H9 (cell line): Measurements from ENCODE around the gene JADE2. TPM values are rescaled to one million over a fixed set of nuclear protein-coding genes. Genes with fewer than 3 reads are reported as not detected.

Experiments used
- DNase-seq: peaks from one replicate; pipeline ENCODE4 v3.0.0-alpha.2; 2017
- H2AFZ ChIP-seq: one replicate; pipeline ENCODE4 v1.6.1; 2013; ENCODE audit warnings: mild to moderate bottlenecking, low read length, control low read depth, moderate library complexity
- H2AK5ac ChIP-seq: 2 replicates; pipeline ENCODE4 v1.6.1; 2013; ENCODE audit warnings: low read length, control low read depth, mixed read lengths; ENCODE audit not compliant: insufficient read length
- H2BK120ac ChIP-seq: one replicate; pipeline ENCODE4 v1.6.1; 2013; ENCODE audit warnings: low read depth, mild to moderate bottlenecking, low read length, control low read depth, inconsistent platforms; ENCODE audit not compliant: poor library complexity, severe bottlenecking
- H2BK12ac ChIP-seq: 2 replicates; pipeline ENCODE4 v1.6.1; 2013; ENCODE audit warnings: low read length, control low read depth, mixed read lengths, low read depth; ENCODE audit not compliant: insufficient read length
- H2BK15ac ChIP-seq: 2 replicates; pipeline ENCODE4 v1.6.1; 2013; ENCODE audit warnings: low read depth, low read length, control low read depth
- H2BK20ac ChIP-seq: one replicate; pipeline ENCODE4 v1.6.1; 2013; ENCODE audit warnings: low read depth, mild to moderate bottlenecking, low read length, control low read depth, inconsistent platforms; ENCODE audit not compliant: poor library complexity, severe bottlenecking
- H2BK5ac ChIP-seq: 2 replicates; pipeline ENCODE4 v1.6.1; 2013; ENCODE audit warnings: low read length, control low read depth, mixed read lengths; ENCODE audit not compliant: insufficient read length
- H3K14ac ChIP-seq: 2 replicates; pipeline ENCODE4 v1.6.1; 2013; ENCODE audit warnings: low read length, control low read depth; ENCODE audit not compliant: insufficient read depth
- H3K18ac ChIP-seq: 2 replicates; pipeline ENCODE4 v1.6.1; 2013; ENCODE audit warnings: low read depth, mild to moderate bottlenecking, mixed read lengths, low read length, control low read depth; ENCODE audit not compliant: insufficient read length
- H3K23ac ChIP-seq: 2 replicates; pipeline ENCODE4 v1.6.1; 2013; ENCODE audit warnings: low read length, control low read depth, mixed read lengths, low read depth; ENCODE audit not compliant: insufficient read length
- H3K23me2 ChIP-seq: 2 replicates; pipeline ENCODE4 v1.6.1; 2013; ENCODE audit warnings: low read depth, mild to moderate bottlenecking, mixed read lengths, low read length, control low read depth; ENCODE audit not compliant: insufficient read length, poor library complexity, severe bottlenecking
- H3K27ac ChIP-seq: 2 replicates; pipeline ENCODE4 v1.5.1; 2013; ENCODE audit warnings: low read length, control low read depth, mixed read lengths, low read depth; ENCODE audit not compliant: insufficient read length
- H3K27me3 ChIP-seq: 2 replicates; pipeline ENCODE4 v1.6.1; 2013; ENCODE audit warnings: low read length, control low read depth, inconsistent platforms; ENCODE audit not compliant: insufficient read depth
- H3K4ac ChIP-seq: 2 replicates; pipeline ENCODE4 v1.6.1; 2013; ENCODE audit warnings: low read depth, mild to moderate bottlenecking, control low read depth, inconsistent platforms, low read length, moderate library complexity
- H3K4me1 ChIP-seq: 2 replicates; pipeline ENCODE4 v1.6.1; 2013; ENCODE audit warnings: low read length, control low read depth, inconsistent platforms; ENCODE audit not compliant: insufficient read depth
- H3K4me2 ChIP-seq: 2 replicates; pipeline ENCODE4 v1.6.1; 2013; ENCODE audit warnings: low read length, control low read depth, mixed read lengths; ENCODE audit not compliant: insufficient read length, insufficient read depth
- H3K56ac ChIP-seq: 2 replicates; pipeline ENCODE4 v1.6.1; 2013; ENCODE audit warnings: low read depth, mild to moderate bottlenecking, mixed read lengths, low read length, control low read depth; ENCODE audit not compliant: insufficient read length
- H3K79me1 ChIP-seq: 2 replicates; pipeline ENCODE4 v1.6.1; 2013; ENCODE audit warnings: low read depth, mild to moderate bottlenecking, moderate library complexity, low read length, control low read depth, inconsistent platforms; ENCODE audit not compliant: insufficient read depth, poor library complexity, severe bottlenecking
- H3K79me2 ChIP-seq: 2 replicates; pipeline ENCODE4 v1.6.1; 2013; ENCODE audit warnings: low read length, control low read depth, inconsistent platforms; ENCODE audit not compliant: insufficient read depth
- H3K9ac ChIP-seq: 2 replicates; pipeline ENCODE4 v1.6.1; 2013; ENCODE audit warnings: low read length, control low read depth, mixed read lengths; ENCODE audit not compliant: insufficient read length; ENCODE audit errors: extremely low read depth
- H3K9me3 ChIP-seq: one replicate; pipeline ENCODE4 v1.6.1; 2013; ENCODE audit warnings: low read depth, low read length, inconsistent platforms; ENCODE audit not compliant: control insufficient read depth
- H3T11ph ChIP-seq: one replicate; pipeline ENCODE4 v1.6.1; 2013; ENCODE audit warnings: mild to moderate bottlenecking, low read length, control low read depth, inconsistent platforms
- H4K20me1 ChIP-seq: one replicate; pipeline ENCODE4 v1.6.1; 2013; ENCODE audit not compliant: control insufficient read depth, insufficient read length, insufficient read depth
- H4K5ac ChIP-seq: 2 replicates; pipeline ENCODE4 v1.6.1; 2013; ENCODE audit warnings: low read depth, mild to moderate bottlenecking, mixed read lengths, low read length, control low read depth; ENCODE audit not compliant: insufficient read length
- H4K8ac ChIP-seq: replicated peaks from 2 replicates; pipeline ENCODE4 v1.6.1; 2013; ENCODE audit warnings: low read length, control low read depth, mixed read lengths, low read depth; ENCODE audit not compliant: insufficient read length
- H4K91ac ChIP-seq: 2 replicates; pipeline ENCODE4 v1.6.1; 2013; ENCODE audit warnings: low read depth, mild to moderate bottlenecking, moderate library complexity, mixed read lengths, low read length, control low read depth; ENCODE audit not compliant: insufficient read length
- H3K27ac Mint-ChIP-seq, 3 experiments: 2 replicates in 2 of 3; 3 replicates in 1 of 3; pipeline ENCODE4 v1.8.0; 2020 to 2021; ENCODE audit warnings: mixed read lengths in 3 of 3, mild to moderate bottlenecking in 1 of 3, moderate library complexity in 1 of 3
- H3K27me3 Mint-ChIP-seq: 2 replicates; pipeline ENCODE4 v1.8.0; 2021; ENCODE audit warnings: low read depth, mild to moderate bottlenecking, moderate library complexity, mixed read lengths
- H3K36me3 Mint-ChIP-seq, 3 experiments: 2 replicates in 2 of 3; 3 replicates in 1 of 3; pipeline ENCODE4 v1.8.0; 2020 to 2021; ENCODE audit warnings: low read depth in 3 of 3, mixed read lengths in 3 of 3; ENCODE audit not compliant: insufficient read depth in 1 of 3
- H3K4me1 Mint-ChIP-seq, 2 experiments: 2 replicates each; pipeline ENCODE4 v1.8.0; 2020; ENCODE audit warnings: mixed read lengths in 2 of 2
- H3K4me3 Mint-ChIP-seq, 2 experiments: 2 replicates in 1 of 2; 3 replicates in 1 of 2; pipeline ENCODE4 v1.8.0; 2020 to 2021; ENCODE audit warnings: mild to moderate bottlenecking in 2 of 2, mixed read lengths in 2 of 2, moderate library complexity in 1 of 2
- H3K9me3 Mint-ChIP-seq, 2 experiments: 2 replicates in 1 of 2; 3 replicates in 1 of 2; pipeline ENCODE4 v1.8.0; 2020; ENCODE audit warnings: mild to moderate bottlenecking in 2 of 2, mixed read lengths in 2 of 2, moderate library complexity in 1 of 2
- WGBS: extraction: QIAGEN DNeasy Blood & Tissue Kit; methylation state at CpG from one replicate; pipeline ENCODE4 v1.1.7; 2013; ENCODE audit warnings: missing lambda C conversion rate, low lambda C conversion rate, mixed read lengths; ENCODE audit not compliant: insufficient read length; ENCODE audit errors: extremely low coverage; 5-methylcytosine and 5-hydroxymethylcytosine counted together
- total RNA-seq: library from RNA; stranded (reverse); gene quantifications from 2 replicates; pipeline ENCODE4 v1.2.1, GENCODE V29; 2021
- TF ChIP-seq, protein P1 (sequence below): fragments of 200-600 bp; sonication (generic); conservative IDR thresholded peaks from 3 replicates; pipeline ENCODE4 v1.8.0; 2021; ENCODE audit warnings: antibody characterized with exemption, mild to moderate bottlenecking

JADE2 gene
- total RNA-seq, 1 experiment from 2014 or later: 99.7 TPM

DNA sequence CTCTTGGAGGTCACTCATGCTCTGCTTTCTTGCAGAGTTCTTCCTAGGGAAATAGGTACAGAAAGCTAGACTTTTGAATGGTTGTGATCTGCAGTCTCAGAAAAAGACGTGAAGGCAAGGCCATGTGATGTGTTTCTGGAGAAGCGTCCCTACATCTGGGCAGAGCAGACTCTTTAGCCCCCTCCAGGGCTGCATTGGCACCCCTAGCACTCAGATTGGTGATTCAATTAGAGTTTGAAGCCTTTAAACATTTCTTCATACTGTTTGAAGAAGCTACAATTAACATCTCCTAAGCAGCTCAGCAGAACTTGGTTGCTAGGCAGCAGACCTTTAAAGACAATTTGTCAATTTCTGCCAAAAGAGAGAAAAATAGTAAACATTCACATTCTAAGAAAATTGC lies 21.6 kb downstream of the JADE2 start:
- no CpG with 5 or more reads among the region's 2 CpGs for WGBS

More for the DNA sequence above, 21.6 kb downstream of the JADE2 start:
- Histone ChIP-seq H3K79me2 (no peaks in the 10 kb centered on the region), H3K56ac (no peak overlapping the region), H3K9ac (no peak overlapping the region), H3K23ac (no peak overlapping the region), H3K27ac (no peak overlapping the region), H3K4ac (no peak overlapping the region), H2AFZ (no peak overlapping the region), H3K27me3 (no peaks in the 10 kb centered on the region), H3K4me1 (no peaks in the 10 kb centered on the region; the same call in 1 of the 2 replicates), H2BK20ac (no peak overlapping the region), H3K23me2 (no peaks in the 10 kb centered on the region), H2AK5ac (no peak overlapping the region), H3K18ac (no peak overlapping the region), H3K79me1 (no peaks in the 10 kb centered on the region), H3K4me2 (no peak overlapping the region), H4K8ac (no peak overlapping the region), H4K91ac (no peak overlapping the region), H3K9me3 (no peaks in the 10 kb centered on the region), H4K5ac (no peak overlapping the region), H2BK5ac (no peak overlapping the region), H2BK12ac (no peak overlapping the region), H2BK120ac (no peak overlapping the region), H3K14ac (no peak overlapping the region), H3T11ph (no peak overlapping the region), H4K20me1 (no peaks in the 10 kb centered on the region), H2BK15ac (no peak overlapping the region)
- peaks cover 4 to 80% (median 48%) of the 10 kb centered on the region in 3 experiments; a peak in 6 of 7 replicates for H3K36me3 Mint-ChIP-seq
- TF ChIP-seq, protein P1, sequence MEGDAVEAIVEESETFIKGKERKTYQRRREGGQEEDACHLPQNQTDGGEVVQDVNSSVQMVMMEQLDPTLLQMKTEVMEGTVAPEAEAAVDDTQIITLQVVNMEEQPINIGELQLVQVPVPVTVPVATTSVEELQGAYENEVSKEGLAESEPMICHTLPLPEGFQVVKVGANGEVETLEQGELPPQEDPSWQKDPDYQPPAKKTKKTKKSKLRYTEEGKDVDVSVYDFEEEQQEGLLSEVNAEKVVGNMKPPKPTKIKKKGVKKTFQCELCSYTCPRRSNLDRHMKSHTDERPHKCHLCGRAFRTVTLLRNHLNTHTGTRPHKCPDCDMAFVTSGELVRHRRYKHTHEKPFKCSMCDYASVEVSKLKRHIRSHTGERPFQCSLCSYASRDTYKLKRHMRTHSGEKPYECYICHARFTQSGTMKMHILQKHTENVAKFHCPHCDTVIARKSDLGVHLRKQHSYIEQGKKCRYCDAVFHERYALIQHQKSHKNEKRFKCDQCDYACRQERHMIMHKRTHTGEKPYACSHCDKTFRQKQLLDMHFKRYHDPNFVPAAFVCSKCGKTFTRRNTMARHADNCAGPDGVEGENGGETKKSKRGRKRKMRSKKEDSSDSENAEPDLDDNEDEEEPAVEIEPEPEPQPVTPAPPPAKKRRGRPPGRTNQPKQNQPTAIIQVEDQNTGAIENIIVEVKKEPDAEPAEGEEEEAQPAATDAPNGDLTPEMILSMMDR: no peak
- DNase-seq: no peak
- H3K27me3 Mint-ChIP-seq: peaks cover 1% of the 10 kb centered on the region; the same call in 1 of the 2 replicates
- H3K9me3 Mint-ChIP-seq: no peaks in the 10 kb centered on the region
- H3K4me3 Mint-ChIP-seq: no peak overlapping the region
- peak overlapping the region in 2 of 3 experiments; percentile 20 to 79; a peak in 1 of 7 replicates for H3K27ac Mint-ChIP-seq
- peaks cover 24 to 31% of the 10 kb centered on the region in 2 experiments for H3K4me1 Mint-ChIP-seq
